Hippocampal formation (tissue), 2 donors: ENCODE data around the gene SIRT2.
A peak's percentile ranks its signal among the peaks of the same experiment; 100 is the strongest.
"Not testable (repeated sequence)": the region's sequence is repeated elsewhere in the genome, so short reads cannot be mapped to it uniquely, and the experiment has no call there.

Source experiments
- DNase-seq, 2 donors: peaks; one replicate each; lab custom pipeline; 2025; lab: John Stamatoyannopoulos, UW

Gene SIRT2

GRCh38 chr19:38899447-38900201, at the start of gene SIRT2, which contains the start of gene NFKBIB:
Gene SIRT2, minus strand, starts transcription at chr19:38899618. Its CDS starts 97 bp downstream, at chr19:38899521.
Gene NFKBIB, plus strand, starts transcription at chr19:38899969. Its CDS starts 64 bp downstream, at chr19:38900033.
- peak; percentile 100 for DNase-seq

GRCh38 chr19:38946229-38947010, 47.0 kb upstream of the SIRT2 start:
- no peak for DNase-seq

GRCh38 chr19:38945562-38946228, 46.3 kb upstream of the SIRT2 start:
- no peak for DNase-seq

- DNase-seq: no peak
These were observed 45.6 kb upstream of the SIRT2 start for GRCh38 chr19:38944981-38945506.

GRCh38 chr19:38942471-38943181, 43.2 kb upstream of the SIRT2 start:
- DNase-seq: no peak

GRCh38 chr19:38941979-38942378, 42.6 kb upstream of the SIRT2 start:
- no peak for DNase-seq

- DNase-seq: not testable (repeated sequence)
These were observed 42.0 kb upstream of the SIRT2 start for GRCh38 chr19:38941466-38941865.

- DNase-seq: no peak
These were observed 40.5 kb upstream of the SIRT2 start for GRCh38 chr19:38939957-38940356.

- no peak for DNase-seq
These were observed 34.1 kb upstream of the SIRT2 start for GRCh38 chr19:38933544-38933943.

- no peak for DNase-seq
These were observed 33.2 kb upstream of the SIRT2 start for GRCh38 chr19:38932425-38933179.

- DNase-seq: no peak
These were observed 32.0 kb upstream of the SIRT2 start for GRCh38 chr19:38931521-38931793.

GRCh38 chr19:38930776-38931520, 31.5 kb upstream of the SIRT2 start, which contains the start of gene MRPS12:
Gene MRPS12, plus strand, starts transcription at chr19:38930944. Its CDS starts 351 bp downstream, at chr19:38931295.
- peak; percentile 98 to 99 for DNase-seq

GRCh38 chr19:38929929-38930775, 30.7 kb upstream of the SIRT2 start, which contains the start of gene SARS2:
Gene SARS2, minus strand, starts transcription at chr19:38930763. Its CDS starts 27 bp downstream, at chr19:38930736.
- DNase-seq: peak; percentile 95 to 98

- no peak for DNase-seq
These were observed 29.1 kb upstream of the SIRT2 start for GRCh38 chr19:38928391-38929001.

GRCh38 chr19:38924388-38924787, 25.0 kb upstream of the SIRT2 start:
- DNase-seq: no peak

- no peak for DNase-seq
These were observed 23.1 kb upstream of the SIRT2 start for GRCh38 chr19:38922482-38922881.

GRCh38 chr19:38921420-38922274, 22.2 kb upstream of the SIRT2 start:
- DNase-seq: no peak
